Measurements from ENCODE around the gene F2R.

Gene F2R

DNA sequence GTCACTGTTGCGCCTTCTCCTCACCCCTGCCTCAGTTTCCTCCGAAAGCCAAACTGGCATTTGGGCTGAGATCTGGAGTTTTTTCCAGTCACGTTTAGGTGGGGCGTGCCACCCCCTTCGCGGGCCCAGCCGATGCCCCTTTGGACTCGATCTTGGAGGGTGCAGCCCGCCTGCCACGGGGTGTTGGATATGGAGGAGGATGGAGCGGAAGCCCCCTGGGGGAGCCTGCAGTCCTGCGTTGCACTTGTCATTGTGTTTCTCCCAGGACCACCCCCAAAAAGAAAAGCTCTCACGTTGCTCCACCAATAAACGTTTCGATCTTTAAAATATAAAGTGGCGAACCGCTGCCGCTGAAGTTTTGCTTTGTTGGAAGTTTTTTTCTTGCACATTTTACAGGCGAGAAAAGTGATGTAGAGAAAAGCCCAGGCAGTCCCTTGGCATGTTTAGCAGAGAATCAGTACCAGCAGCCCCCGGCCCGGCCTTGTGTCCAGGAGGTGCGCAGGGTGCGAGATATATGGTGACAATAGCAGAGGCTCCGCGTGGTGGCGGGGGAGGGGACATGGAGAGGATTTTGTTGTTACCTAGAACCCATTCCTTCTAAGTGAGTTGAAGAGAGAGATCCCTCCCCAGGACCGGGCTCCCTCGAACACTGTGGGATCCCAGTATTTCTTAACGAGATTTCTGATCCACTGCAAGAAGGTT, 681 bp downstream of the F2R start:
- in situ Hi-C loops (cut with MboI; ENCODE audit: low pct_unique_long_range_greater_than_20kb, low sequenced_read_pairs, unreplicated experiment): no loop called here
- TF ChIP-seq, protein P1, sequence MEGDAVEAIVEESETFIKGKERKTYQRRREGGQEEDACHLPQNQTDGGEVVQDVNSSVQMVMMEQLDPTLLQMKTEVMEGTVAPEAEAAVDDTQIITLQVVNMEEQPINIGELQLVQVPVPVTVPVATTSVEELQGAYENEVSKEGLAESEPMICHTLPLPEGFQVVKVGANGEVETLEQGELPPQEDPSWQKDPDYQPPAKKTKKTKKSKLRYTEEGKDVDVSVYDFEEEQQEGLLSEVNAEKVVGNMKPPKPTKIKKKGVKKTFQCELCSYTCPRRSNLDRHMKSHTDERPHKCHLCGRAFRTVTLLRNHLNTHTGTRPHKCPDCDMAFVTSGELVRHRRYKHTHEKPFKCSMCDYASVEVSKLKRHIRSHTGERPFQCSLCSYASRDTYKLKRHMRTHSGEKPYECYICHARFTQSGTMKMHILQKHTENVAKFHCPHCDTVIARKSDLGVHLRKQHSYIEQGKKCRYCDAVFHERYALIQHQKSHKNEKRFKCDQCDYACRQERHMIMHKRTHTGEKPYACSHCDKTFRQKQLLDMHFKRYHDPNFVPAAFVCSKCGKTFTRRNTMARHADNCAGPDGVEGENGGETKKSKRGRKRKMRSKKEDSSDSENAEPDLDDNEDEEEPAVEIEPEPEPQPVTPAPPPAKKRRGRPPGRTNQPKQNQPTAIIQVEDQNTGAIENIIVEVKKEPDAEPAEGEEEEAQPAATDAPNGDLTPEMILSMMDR (IDR thresholded peaks at IDR 0.05; ENCODE audit: extremely low read depth, insufficient read depth, missing control alignments): no peak
- DNase-seq (ENCODE audit: low spot score): no peak

DNA sequence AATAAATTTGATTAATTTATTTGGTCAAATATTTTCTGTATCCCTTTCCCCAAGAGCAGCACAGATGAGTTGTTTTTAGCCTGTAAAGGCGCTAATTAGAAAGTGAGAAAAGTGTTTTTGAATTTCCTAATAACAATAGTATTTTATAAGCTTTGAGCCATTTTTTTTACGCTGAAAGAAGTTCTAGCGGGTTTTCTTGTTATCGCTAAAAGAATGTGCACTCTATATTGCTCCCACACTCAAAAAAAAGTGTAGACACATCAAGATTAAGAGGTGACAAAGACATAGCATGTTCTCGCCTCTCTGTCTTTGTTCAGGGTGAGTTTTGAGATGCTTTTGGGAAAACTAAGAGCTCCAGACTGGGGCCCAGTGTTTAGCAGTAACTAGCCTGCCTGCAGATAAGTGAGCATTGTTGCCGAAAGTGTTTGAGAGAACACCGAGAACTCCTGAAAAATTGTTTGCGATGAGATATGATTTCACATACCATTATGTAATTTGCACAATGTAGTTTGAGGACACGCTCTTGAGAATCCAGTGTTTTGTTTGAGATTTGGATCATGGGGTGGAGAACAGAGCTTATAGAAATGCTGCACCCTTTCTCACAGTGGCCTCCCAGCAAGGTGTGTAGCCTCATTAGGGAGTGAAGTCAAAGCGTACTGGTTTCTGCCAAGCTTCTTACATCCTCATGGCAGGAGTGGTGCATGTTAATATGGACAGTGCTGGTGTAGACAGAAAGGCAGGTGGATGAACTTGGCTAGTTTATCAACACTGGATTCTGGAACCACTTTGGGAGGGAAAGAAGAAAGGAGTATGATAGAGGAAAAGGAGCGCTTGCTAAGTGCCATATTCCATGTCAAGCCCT, 1.5 kb downstream of the F2R start:
- in situ Hi-C loops (cut with MboI; ENCODE audit: low pct_unique_long_range_greater_than_20kb, low sequenced_read_pairs, unreplicated experiment): no loop called here
- no peak for DNase-seq (ENCODE audit: low spot score)
- TF ChIP-seq, protein P1 (IDR thresholded peaks at IDR 0.05; ENCODE audit: extremely low read depth, insufficient read depth, missing control alignments): no peak

DNA sequence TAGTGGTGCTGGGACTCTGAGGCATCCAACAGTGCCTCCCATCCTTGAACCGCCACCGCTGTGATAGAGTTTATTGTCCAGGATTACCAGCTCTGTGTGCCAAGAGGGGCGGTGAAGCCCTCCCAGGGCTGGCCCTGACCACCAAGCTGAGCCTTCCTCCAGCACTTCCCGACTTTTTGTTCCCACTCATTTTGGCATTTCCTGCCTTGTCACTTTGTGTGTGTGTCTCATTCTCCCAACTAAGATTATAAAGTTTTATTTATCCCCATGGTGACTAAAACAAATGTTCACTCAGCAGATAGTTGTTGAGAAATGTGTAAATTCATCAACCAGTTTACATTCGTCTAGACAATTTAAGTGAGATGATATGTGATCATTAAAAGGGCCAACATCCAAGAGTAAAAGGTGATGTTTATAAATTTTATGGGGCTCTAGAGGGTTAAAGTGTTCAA, 2.5 kb downstream of the F2R start:
- TF ChIP-seq, protein P1 (IDR thresholded peaks at IDR 0.05; ENCODE audit: extremely low read depth, insufficient read depth, missing control alignments): no peak
- DNase-seq (ENCODE audit: low spot score): no peak
- in situ Hi-C loops (cut with MboI; ENCODE audit: low pct_unique_long_range_greater_than_20kb, low sequenced_read_pairs, unreplicated experiment): no loop called here

DNA sequence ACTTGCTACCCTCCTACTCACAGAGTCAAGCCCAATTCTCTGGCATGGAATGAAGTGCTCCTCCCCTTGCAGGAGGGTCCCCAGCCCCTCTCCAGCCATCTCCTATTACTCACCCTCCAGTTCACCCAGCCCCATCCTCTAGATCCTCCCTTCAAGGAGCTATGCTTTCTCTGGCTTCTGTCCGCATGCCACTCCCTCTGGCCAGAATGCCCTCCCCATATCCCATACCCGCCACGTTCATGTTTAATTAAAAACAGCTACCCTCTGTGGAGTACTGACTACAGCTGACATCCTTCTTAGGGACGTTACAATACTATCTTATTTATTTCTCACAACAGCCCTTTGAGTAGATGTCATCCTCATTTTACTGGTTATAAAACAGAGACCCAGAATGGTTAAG, 3.0 kb downstream of the F2R start:
- in situ Hi-C loops (cut with MboI; ENCODE audit: low pct_unique_long_range_greater_than_20kb, low sequenced_read_pairs, unreplicated experiment): no loop called here
- DNase-seq (ENCODE audit: low spot score): no peak
- TF ChIP-seq, protein P1 (IDR thresholded peaks at IDR 0.05; ENCODE audit: extremely low read depth, insufficient read depth, missing control alignments): no peak

DNA sequence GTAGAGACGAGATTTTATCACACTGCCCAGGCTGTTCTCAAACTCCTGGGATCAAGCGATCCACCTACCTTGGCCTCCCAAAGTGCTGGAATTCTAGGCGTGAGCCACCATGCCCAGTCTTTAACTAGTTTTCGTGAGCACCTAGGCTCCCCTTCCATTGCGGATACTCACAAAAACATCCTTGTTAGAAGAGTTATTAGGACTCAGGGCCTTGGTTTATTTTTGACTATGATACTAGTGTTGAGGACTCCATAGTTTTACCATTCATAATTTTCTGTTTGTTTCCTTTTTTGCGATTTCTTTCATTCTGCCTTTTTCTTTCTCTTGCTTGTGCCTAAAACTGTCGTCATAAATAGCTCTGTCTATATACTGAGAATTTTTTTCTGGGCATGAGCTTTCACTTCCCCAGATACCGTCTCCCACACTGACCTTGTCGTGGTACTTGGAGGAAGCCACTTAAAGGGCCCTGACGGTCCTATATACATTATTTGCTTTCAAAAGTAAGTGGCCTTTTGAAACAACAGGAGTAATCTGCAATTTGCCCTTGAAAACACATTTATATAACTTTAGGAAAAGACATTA, 5.2 kb downstream of the F2R start:
- TF ChIP-seq, protein P1 (IDR thresholded peaks at IDR 0.05; ENCODE audit: extremely low read depth, insufficient read depth, missing control alignments): no peak
- peak; percentile 55 for DNase-seq (ENCODE audit: low spot score)
- in situ Hi-C loops (cut with MboI; ENCODE audit: low pct_unique_long_range_greater_than_20kb, low sequenced_read_pairs, unreplicated experiment): no loop called here

DNA sequence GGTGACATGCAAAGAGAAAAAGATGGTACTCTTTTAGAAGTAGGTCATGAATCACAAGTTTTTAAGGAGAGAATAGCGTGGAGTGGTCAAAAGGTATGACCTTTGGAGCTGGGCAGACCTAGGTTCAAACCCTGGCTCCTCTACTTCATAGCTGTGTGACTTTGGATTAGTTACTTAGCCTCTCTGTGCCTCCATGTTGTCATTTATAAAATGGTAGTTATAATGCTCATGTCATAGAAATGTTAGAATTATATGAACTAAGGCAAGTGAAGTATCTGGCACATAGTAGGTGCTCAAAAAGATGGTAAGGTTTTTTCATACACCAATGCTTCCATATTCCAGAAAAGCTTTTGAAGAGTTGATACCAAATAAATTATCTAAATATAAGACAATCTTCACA, 7.3 kb downstream of the F2R start:
- TF ChIP-seq, protein P1 (IDR thresholded peaks at IDR 0.05; ENCODE audit: extremely low read depth, insufficient read depth, missing control alignments): no peak
- no peak for DNase-seq (ENCODE audit: low spot score)
- in situ Hi-C loops (cut with MboI; ENCODE audit: low pct_unique_long_range_greater_than_20kb, low sequenced_read_pairs, unreplicated experiment): no loop called here
